ENCODE measurements around the gene MFAP4. TPM values are rescaled to one million over a fixed set of nuclear protein-coding genes. Genes with fewer than 3 reads are reported as not detected.

Gene MFAP4
- total RNA-seq, 1 experiment from 2014 or later = 0.15 TPM

- Histone ChIP-seq H3K4me2 (ENCODE audit: low read depth, low read length, poor library complexity, severe bottlenecking) (no peak overlapping the region), H3K4me1 (ENCODE audit: low read length) (peaks cover 8% of the 10 kb centered on the region), H4K20me1 (ENCODE audit: insufficient read depth, low read depth, low read length) (no peaks in the 10 kb centered on the region; the same call in 1 of the 2 replicates), H3K27ac (ENCODE audit: low read length) (no peak overlapping the region), H3K9ac (ENCODE audit: low read length) (no peak overlapping the region), H3K79me2 (ENCODE audit: low read length) (peaks cover 2% of the 10 kb centered on the region; the same call in 1 of the 2 replicates), H3K9me3 (ENCODE audit: low read length) (no peaks in the 10 kb centered on the region), H3K36me3 (ENCODE audit: insufficient read depth, low read length) (no peaks in the 10 kb centered on the region), H3K27me3 (ENCODE audit: low read length) (no peaks in the 10 kb centered on the region), H3K9me2 (replicated peaks; ENCODE audit: insufficient read depth, low read length) (no peaks in the 10 kb centered on the region), H3K4me3 (ENCODE audit: low read length) (no peak overlapping the region), H2AFZ (ENCODE audit: low read length) (no peak overlapping the region)
- no peak for DNase-seq
These were observed 15.0 kb downstream of the MFAP4 start for GRCh38 chr17:19372011-19372370.

- Histone ChIP-seq H2AFZ (ENCODE audit: low read length) (no peak overlapping the region), H3K27me3 (ENCODE audit: low read length) (no peaks in the 10 kb centered on the region), H3K79me2 (ENCODE audit: low read length) (no peaks in the 10 kb centered on the region), H4K20me1 (ENCODE audit: insufficient read depth, low read depth, low read length) (no peaks in the 10 kb centered on the region; the same call in 1 of the 2 replicates), H3K27ac (ENCODE audit: low read length) (no peak overlapping the region), H3K4me3 (ENCODE audit: low read length) (no peak overlapping the region), H3K36me3 (ENCODE audit: insufficient read depth, low read length) (no peaks in the 10 kb centered on the region), H3K9me2 (replicated peaks; ENCODE audit: insufficient read depth, low read length) (no peaks in the 10 kb centered on the region), H3K4me2 (ENCODE audit: low read depth, low read length, poor library complexity, severe bottlenecking) (no peak overlapping the region), H3K4me1 (ENCODE audit: low read length) (peaks cover 5% of the 10 kb centered on the region; the same call in 1 of the 2 replicates), H3K9me3 (ENCODE audit: low read length) (no peaks in the 10 kb centered on the region), H3K9ac (ENCODE audit: low read length) (no peak overlapping the region)
- no peak for DNase-seq
These were observed 15.6 kb downstream of the MFAP4 start for GRCh38 chr17:19371259-19372010.

GRCh38 chr17:19370493-19370960 is 16.5 kb downstream of the MFAP4 start:
- no peak overlapping the region for H3K9ac ChIP-seq (ENCODE audit: low read length)
- H3K36me3 ChIP-seq (ENCODE audit: insufficient read depth, low read length) = no peaks in the 10 kb centered on the region
- H3K4me3 ChIP-seq (ENCODE audit: low read length) = no peak overlapping the region
- H3K9me2 ChIP-seq (replicated peaks; ENCODE audit: insufficient read depth, low read length) = no peaks in the 10 kb centered on the region
- no peaks in the 10 kb centered on the region for H3K79me2 ChIP-seq (ENCODE audit: low read length)
- no peaks in the 10 kb centered on the region for H3K27me3 ChIP-seq (ENCODE audit: low read length)
- no peaks in the 10 kb centered on the region; the same call in 1 of the 2 replicates for H4K20me1 ChIP-seq (ENCODE audit: insufficient read depth, low read depth, low read length)
- no peak overlapping the region for H3K4me2 ChIP-seq (ENCODE audit: low read depth, low read length, poor library complexity, severe bottlenecking)
- no peaks in the 10 kb centered on the region for H3K9me3 ChIP-seq (ENCODE audit: low read length)
- no peak overlapping the region for H3K27ac ChIP-seq (ENCODE audit: low read length)
- no peak overlapping the region for H2AFZ ChIP-seq (ENCODE audit: low read length)
- H3K4me1 ChIP-seq (ENCODE audit: low read length) = 0 out of 2 replicates have a peak, but pooled peaks cover under 1% of the 10 kb centered on the region
- no peak for DNase-seq

GRCh38 chr17:19369846-19370492 is 17.0 kb downstream of the MFAP4 start:
- Histone ChIP-seq H3K9me3 (ENCODE audit: low read length) (no peaks in the 10 kb centered on the region), H3K9me2 (replicated peaks; ENCODE audit: insufficient read depth, low read length) (no peaks in the 10 kb centered on the region), H3K79me2 (ENCODE audit: low read length) (no peaks in the 10 kb centered on the region), H2AFZ (ENCODE audit: low read length) (no peak overlapping the region), H3K4me2 (ENCODE audit: low read depth, low read length, poor library complexity, severe bottlenecking) (no peak overlapping the region), H3K27me3 (ENCODE audit: low read length) (no peaks in the 10 kb centered on the region), H3K4me1 (ENCODE audit: low read length) (no peaks in the 10 kb centered on the region), H3K9ac (ENCODE audit: low read length) (no peak overlapping the region), H3K4me3 (ENCODE audit: low read length) (no peak overlapping the region), H4K20me1 (ENCODE audit: insufficient read depth, low read depth, low read length) (no peaks in the 10 kb centered on the region; the same call in 1 of the 2 replicates), H3K36me3 (ENCODE audit: insufficient read depth, low read length) (no peaks in the 10 kb centered on the region), H3K27ac (ENCODE audit: low read length) (no peak overlapping the region)
- DNase-seq = no peak

GRCh38 chr17:19369107-19369778 is 17.7 kb downstream of the MFAP4 start:
- DNase-seq = no peak
- H3K79me2 ChIP-seq (ENCODE audit: low read length) = no peaks in the 10 kb centered on the region
- H3K4me2 ChIP-seq (ENCODE audit: low read depth, low read length, poor library complexity, severe bottlenecking) = no peak overlapping the region
- H3K9me2 ChIP-seq (replicated peaks; ENCODE audit: insufficient read depth, low read length) = no peaks in the 10 kb centered on the region
- no peaks in the 10 kb centered on the region; the same call in 1 of the 2 replicates for H4K20me1 ChIP-seq (ENCODE audit: insufficient read depth, low read depth, low read length)
- H3K27ac ChIP-seq (ENCODE audit: low read length) = no peak overlapping the region
- H2AFZ ChIP-seq (ENCODE audit: low read length) = no peak overlapping the region
- no peak overlapping the region for H3K4me3 ChIP-seq (ENCODE audit: low read length)
- H3K4me1 ChIP-seq (ENCODE audit: low read length) = no peaks in the 10 kb centered on the region
- no peak overlapping the region for H3K9ac ChIP-seq (ENCODE audit: low read length)
- no peaks in the 10 kb centered on the region for H3K9me3 ChIP-seq (ENCODE audit: low read length)
- H3K27me3 ChIP-seq (ENCODE audit: low read length) = no peaks in the 10 kb centered on the region
- no peaks in the 10 kb centered on the region for H3K36me3 ChIP-seq (ENCODE audit: insufficient read depth, low read length)

GRCh38 chr17:19368229-19368628 is 18.8 kb downstream of the MFAP4 start:
- no peak overlapping the region for H2AFZ ChIP-seq (ENCODE audit: low read length)

GRCh38 chr17:19366637-19366972 is 20.4 kb downstream of the MFAP4 start:
- Histone ChIP-seq H2AFZ (ENCODE audit: low read length) (no peak overlapping the region), H3K9me3 (ENCODE audit: low read length) (no peaks in the 10 kb centered on the region), H3K27me3 (ENCODE audit: low read length) (no peaks in the 10 kb centered on the region), H3K4me1 (ENCODE audit: low read length) (peaks cover 18% of the 10 kb centered on the region), H3K4me3 (ENCODE audit: low read length) (no peak overlapping the region), H3K4me2 (ENCODE audit: low read depth, low read length, poor library complexity, severe bottlenecking) (no peak overlapping the region), H3K36me3 (ENCODE audit: insufficient read depth, low read length) (no peaks in the 10 kb centered on the region), H3K79me2 (ENCODE audit: low read length) (no peaks in the 10 kb centered on the region), H4K20me1 (ENCODE audit: insufficient read depth, low read depth, low read length) (no peaks in the 10 kb centered on the region), H3K9ac (ENCODE audit: low read length) (no peak overlapping the region), H3K9me2 (replicated peaks; ENCODE audit: insufficient read depth, low read length) (no peaks in the 10 kb centered on the region), H3K27ac (ENCODE audit: low read length) (no peak overlapping the region)
- no peak for DNase-seq

More at GRCh38 chr17:19368229-19368628, 18.8 kb downstream of the MFAP4 start:
- peaks cover 4% of the 10 kb centered on the region for H3K4me1 ChIP-seq (ENCODE audit: low read length)
- H3K9ac ChIP-seq (ENCODE audit: low read length) = no peak overlapping the region
- no peaks in the 10 kb centered on the region for H3K9me3 ChIP-seq (ENCODE audit: low read length)
- no peak overlapping the region for H3K4me2 ChIP-seq (ENCODE audit: low read depth, low read length, poor library complexity, severe bottlenecking)
- no peak for DNase-seq
- no peaks in the 10 kb centered on the region for H3K79me2 ChIP-seq (ENCODE audit: low read length)
- H4K20me1 ChIP-seq (ENCODE audit: insufficient read depth, low read depth, low read length) = no peaks in the 10 kb centered on the region; the same call in 1 of the 2 replicates
- no peaks in the 10 kb centered on the region for H3K9me2 ChIP-seq (replicated peaks; ENCODE audit: insufficient read depth, low read length)
- H3K27me3 ChIP-seq (ENCODE audit: low read length) = no peaks in the 10 kb centered on the region
- no peak overlapping the region for H3K4me3 ChIP-seq (ENCODE audit: low read length)
- no peaks in the 10 kb centered on the region for H3K36me3 ChIP-seq (ENCODE audit: insufficient read depth, low read length)
- H3K27ac ChIP-seq (ENCODE audit: low read length) = no peak overlapping the region
